ENCODE results near the gene SDHC. TPM values are rescaled to one million over a fixed set of nuclear protein-coding genes. Genes with fewer than 3 reads are reported as not detected.
A peak's percentile ranks its signal among the peaks of the same experiment; 100 is the strongest.

SDHC gene
- total and polyA plus RNA-seq, 2 of the 13 experiments (the other 11 are each of a cell fraction or from before 2014, with no cell fraction given) = 27.1 to 229 TPM

DNA sequence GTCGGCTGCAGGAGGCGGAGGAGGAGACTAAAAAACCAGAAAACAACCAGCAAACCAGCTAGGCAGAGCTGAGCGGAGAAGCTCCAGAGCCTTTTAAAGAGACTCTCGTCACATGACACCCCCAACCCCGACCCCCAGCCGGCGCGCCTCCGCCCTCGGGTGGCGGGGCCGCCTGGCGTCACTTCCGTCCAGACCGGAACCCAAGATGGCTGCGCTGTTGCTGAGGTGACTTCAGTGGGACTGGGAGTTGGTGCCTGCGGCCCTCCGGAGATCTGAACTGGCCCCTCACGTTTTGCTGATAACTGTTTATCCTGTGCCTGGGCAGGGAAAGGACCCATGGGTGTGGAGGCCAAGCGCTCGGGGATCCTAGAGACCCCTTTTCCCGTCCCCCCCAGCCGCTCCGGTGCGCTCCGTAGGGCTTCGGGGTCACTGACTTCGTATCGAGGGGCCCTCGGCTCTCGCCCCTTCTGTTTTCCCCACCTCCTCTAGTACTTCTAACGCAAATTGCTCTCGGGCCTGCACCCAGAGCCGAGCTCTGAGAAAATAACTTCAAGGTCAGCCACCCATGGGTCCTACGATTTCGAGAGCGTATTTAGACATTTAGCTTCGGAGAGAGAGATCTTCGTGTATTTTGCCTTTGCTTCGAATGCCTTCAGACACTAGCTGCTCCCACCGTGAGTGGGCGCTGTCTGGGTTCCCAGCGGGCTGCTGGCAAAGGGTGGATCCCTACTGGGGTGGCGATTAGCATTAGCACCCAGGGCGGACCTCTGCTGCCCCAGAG is at the start of gene SDHC (continued):
- TF ChIP-seq, protein P1, sequence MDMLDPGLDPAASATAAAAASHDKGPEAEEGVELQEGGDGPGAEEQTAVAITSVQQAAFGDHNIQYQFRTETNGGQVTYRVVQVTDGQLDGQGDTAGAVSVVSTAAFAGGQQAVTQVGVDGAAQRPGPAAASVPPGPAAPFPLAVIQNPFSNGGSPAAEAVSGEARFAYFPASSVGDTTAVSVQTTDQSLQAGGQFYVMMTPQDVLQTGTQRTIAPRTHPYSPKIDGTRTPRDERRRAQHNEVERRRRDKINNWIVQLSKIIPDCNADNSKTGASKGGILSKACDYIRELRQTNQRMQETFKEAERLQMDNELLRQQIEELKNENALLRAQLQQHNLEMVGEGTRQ (IDR thresholded peaks at IDR 0.05; ENCODE audit: low read depth, low read length) = peak; percentile 68
- TF ChIP-seq, protein P1 (CRISPR knock-in tag; IDR thresholded peaks at IDR 0.05; ENCODE audit: borderline replicate concordance) = peak; percentile 91; the same call in 1 of the 2 replicates
- TF ChIP-seq HIVEP1 (CRISPR knock-in tag; IDR thresholded peaks at IDR 0.05) (no peak), ZNF282 (IDR thresholded peaks at IDR 0.05; ENCODE audit: partially characterized antibody) (no peak), NCOA2 (CRISPR knock-in tag; IDR thresholded peaks at IDR 0.05) (no peak; the same call in 1 of the 2 replicates), SAFB2 (CRISPR knock-in tag; IDR thresholded peaks at IDR 0.05; ENCODE audit: borderline replicate concordance, low read depth) (no peak), ZNF605 (CRISPR knock-in tag; IDR thresholded peaks at IDR 0.05) (peak; percentile 88), ELF4 (CRISPR knock-in tag; IDR thresholded peaks at IDR 0.05; ENCODE audit: borderline replicate concordance) (no peak; the same call in 1 of the 2 replicates), PCBP1 (IDR thresholded peaks at IDR 0.05; ENCODE audit: borderline replicate concordance, low read depth, low read length) (no peak), DR1 (CRISPR knock-in tag; IDR thresholded peaks at IDR 0.05) (peak; percentile 97), KDM6A (CRISPR knock-in tag; IDR thresholded peaks at IDR 0.05; ENCODE audit: low read depth) (no peak), ZNF274 (CRISPR knock-in tag; IDR thresholded peaks at IDR 0.05) (no peak)
- TF ChIP-seq, protein P2, sequence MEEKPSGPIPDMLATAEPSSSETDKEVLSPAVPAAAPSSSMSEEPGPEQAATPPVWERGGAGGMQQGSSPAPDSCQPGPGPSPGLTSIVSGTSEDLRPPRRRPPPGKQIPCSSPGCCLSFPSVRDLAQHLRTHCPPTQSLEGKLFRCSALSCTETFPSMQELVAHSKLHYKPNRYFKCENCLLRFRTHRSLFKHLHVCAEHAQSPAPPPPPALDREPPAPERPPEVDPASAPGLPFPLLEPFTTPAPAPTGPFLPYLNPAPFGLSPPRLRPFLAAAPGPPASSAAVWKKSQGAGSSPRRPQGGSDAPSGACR (CRISPR knock-in tag; IDR thresholded peaks at IDR 0.05) = no peak
- TF ChIP-seq, protein P3, sequence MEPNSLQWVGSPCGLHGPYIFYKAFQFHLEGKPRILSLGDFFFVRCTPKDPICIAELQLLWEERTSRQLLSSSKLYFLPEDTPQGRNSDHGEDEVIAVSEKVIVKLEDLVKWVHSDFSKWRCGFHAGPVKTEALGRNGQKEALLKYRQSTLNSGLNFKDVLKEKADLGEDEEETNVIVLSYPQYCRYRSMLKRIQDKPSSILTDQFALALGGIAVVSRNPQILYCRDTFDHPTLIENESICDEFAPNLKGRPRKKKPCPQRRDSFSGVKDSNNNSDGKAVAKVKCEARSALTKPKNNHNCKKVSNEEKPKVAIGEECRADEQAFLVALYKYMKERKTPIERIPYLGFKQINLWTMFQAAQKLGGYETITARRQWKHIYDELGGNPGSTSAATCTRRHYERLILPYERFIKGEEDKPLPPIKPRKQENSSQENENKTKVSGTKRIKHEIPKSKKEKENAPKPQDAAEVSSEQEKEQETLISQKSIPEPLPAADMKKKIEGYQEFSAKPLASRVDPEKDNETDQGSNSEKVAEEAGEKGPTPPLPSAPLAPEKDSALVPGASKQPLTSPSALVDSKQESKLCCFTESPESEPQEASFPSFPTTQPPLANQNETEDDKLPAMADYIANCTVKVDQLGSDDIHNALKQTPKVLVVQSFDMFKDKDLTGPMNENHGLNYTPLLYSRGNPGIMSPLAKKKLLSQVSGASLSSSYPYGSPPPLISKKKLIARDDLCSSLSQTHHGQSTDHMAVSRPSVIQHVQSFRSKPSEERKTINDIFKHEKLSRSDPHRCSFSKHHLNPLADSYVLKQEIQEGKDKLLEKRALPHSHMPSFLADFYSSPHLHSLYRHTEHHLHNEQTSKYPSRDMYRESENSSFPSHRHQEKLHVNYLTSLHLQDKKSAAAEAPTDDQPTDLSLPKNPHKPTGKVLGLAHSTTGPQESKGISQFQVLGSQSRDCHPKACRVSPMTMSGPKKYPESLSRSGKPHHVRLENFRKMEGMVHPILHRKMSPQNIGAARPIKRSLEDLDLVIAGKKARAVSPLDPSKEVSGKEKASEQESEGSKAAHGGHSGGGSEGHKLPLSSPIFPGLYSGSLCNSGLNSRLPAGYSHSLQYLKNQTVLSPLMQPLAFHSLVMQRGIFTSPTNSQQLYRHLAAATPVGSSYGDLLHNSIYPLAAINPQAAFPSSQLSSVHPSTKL (CRISPR knock-in tag; IDR thresholded peaks at IDR 0.05) = peak; percentile 47; the same call in 1 of the 2 replicates
- TF ChIP-seq, protein P4, sequence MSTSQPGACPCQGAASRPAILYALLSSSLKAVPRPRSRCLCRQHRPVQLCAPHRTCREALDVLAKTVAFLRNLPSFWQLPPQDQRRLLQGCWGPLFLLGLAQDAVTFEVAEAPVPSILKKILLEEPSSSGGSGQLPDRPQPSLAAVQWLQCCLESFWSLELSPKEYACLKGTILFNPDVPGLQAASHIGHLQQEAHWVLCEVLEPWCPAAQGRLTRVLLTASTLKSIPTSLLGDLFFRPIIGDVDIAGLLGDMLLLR (CRISPR knock-in tag; IDR thresholded peaks at IDR 0.05) = no peak
- TF ChIP-seq, protein P5, sequence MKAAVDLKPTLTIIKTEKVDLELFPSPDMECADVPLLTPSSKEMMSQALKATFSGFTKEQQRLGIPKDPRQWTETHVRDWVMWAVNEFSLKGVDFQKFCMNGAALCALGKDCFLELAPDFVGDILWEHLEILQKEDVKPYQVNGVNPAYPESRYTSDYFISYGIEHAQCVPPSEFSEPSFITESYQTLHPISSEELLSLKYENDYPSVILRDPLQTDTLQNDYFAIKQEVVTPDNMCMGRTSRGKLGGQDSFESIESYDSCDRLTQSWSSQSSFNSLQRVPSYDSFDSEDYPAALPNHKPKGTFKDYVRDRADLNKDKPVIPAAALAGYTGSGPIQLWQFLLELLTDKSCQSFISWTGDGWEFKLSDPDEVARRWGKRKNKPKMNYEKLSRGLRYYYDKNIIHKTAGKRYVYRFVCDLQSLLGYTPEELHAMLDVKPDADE (CRISPR knock-in tag; IDR thresholded peaks at IDR 0.05) = no peak
- TF ChIP-seq, protein P6, sequence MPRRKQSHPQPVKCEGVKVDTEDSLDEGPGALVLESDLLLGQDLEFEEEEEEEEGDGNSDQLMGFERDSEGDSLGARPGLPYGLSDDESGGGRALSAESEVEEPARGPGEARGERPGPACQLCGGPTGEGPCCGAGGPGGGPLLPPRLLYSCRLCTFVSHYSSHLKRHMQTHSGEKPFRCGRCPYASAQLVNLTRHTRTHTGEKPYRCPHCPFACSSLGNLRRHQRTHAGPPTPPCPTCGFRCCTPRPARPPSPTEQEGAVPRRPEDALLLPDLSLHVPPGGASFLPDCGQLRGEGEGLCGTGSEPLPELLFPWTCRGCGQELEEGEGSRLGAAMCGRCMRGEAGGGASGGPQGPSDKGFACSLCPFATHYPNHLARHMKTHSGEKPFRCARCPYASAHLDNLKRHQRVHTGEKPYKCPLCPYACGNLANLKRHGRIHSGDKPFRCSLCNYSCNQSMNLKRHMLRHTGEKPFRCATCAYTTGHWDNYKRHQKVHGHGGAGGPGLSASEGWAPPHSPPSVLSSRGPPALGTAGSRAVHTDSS (CRISPR knock-in tag; conservative IDR thresholded peaks at IDR 0.05) = no peak
